SJSA1 (cell line): ENCODE results near the gene C20orf204. TPM values are rescaled to one million over a fixed set of nuclear protein-coding genes. Genes with fewer than 3 reads are reported as not detected.

Source experiments
- DNase-seq, 2 experiments: peaks; one replicate each; pipeline ENCODE4 v3.0.0-alpha.2; 2015 to 2020; ENCODE audit warnings: low spot score in 2 of 2, low read depth in 1 of 2
- H3K27ac ChIP-seq: fragments of 250-450 bp; sonication (Bioruptor Pico); 2 replicates; pipeline ENCODE4 v1.5.1; 2020; ENCODE audit warnings: mild to moderate bottlenecking, moderate library complexity
- H3K27me3 ChIP-seq: fragments of 250-450 bp; sonication (Bioruptor Pico); replicated peaks from 2 replicates; pipeline ENCODE4 v1.5.1; 2020; ENCODE audit warnings: mild to moderate bottlenecking, moderate library complexity
- H3K36me3 ChIP-seq: fragments of 250-450 bp; sonication (Bioruptor Pico); 2 replicates; pipeline ENCODE4 v1.5.1; 2020; ENCODE audit warnings: mild to moderate bottlenecking
- H3K4me1 ChIP-seq: fragments of 250-450 bp; sonication (Bioruptor Pico); replicated peaks from 2 replicates; pipeline ENCODE4 v1.6.1; 2021; ENCODE audit warnings: mild to moderate bottlenecking
- H3K4me3 ChIP-seq: fragments of 250-450 bp; sonication (Bioruptor Pico); 2 replicates; pipeline ENCODE4 v1.5.1; 2020; ENCODE audit warnings: mild to moderate bottlenecking
- H3K9me3 ChIP-seq: fragments of 250-450 bp; sonication (Bioruptor Pico); replicated peaks from 2 replicates; pipeline ENCODE4 v1.5.1; 2020; ENCODE audit warnings: mild to moderate bottlenecking
- total RNA-seq: library from RNA; depleted of rRNA; stranded (reverse); fragments of >200 nt; shearing (Covaris generic); gene quantifications from 2 replicates; pipeline ENCODE4 v1.2.3, GENCODE V29; 2014

The C20orf204 gene
- total RNA-seq, 1 experiment from 2014 or later, result 0.24 TPM

GRCh38 chr20:64069614-64070243 lies 33.7 kb downstream of the C20orf204 start:
- Histone ChIP-seq H3K36me3 (peaks cover 79% of the 10 kb centered on the region), H3K4me3 (no peak overlapping the region), H3K27me3 (no peaks in the 10 kb centered on the region), H3K27ac (peak overlapping the region; percentile 33; the same call in 1 of the 2 replicates), H3K9me3 (no peaks in the 10 kb centered on the region), H3K4me1 (peaks cover 65% of the 10 kb centered on the region)
- peak; percentile 79 to 88 for DNase-seq

GRCh38 chr20:64070244-64070993 lies 34.4 kb downstream of the C20orf204 start:
- H3K4me3 ChIP-seq, result no peak overlapping the region
- peak overlapping the region; percentile 33; the same call in 1 of the 2 replicates for H3K27ac ChIP-seq
- no peaks in the 10 kb centered on the region for H3K9me3 ChIP-seq
- peaks cover 63% of the 10 kb centered on the region for H3K4me1 ChIP-seq
- no peaks in the 10 kb centered on the region for H3K27me3 ChIP-seq
- no peak for DNase-seq
- peaks cover 79% of the 10 kb centered on the region for H3K36me3 ChIP-seq

GRCh38 chr20:64071341-64072332 lies 35.7 kb downstream of the C20orf204 start:
- DNase-seq, result no peak

GRCh38 chr20:64072498-64073063 lies 36.6 kb downstream of the C20orf204 start:
- no peak overlapping the region for H3K27ac ChIP-seq
- peaks cover 41% of the 10 kb centered on the region for H3K4me1 ChIP-seq
- DNase-seq, result no peak
- no peaks in the 10 kb centered on the region for H3K9me3 ChIP-seq
- no peaks in the 10 kb centered on the region for H3K27me3 ChIP-seq
- peaks cover 73% of the 10 kb centered on the region for H3K36me3 ChIP-seq
- no peak overlapping the region for H3K4me3 ChIP-seq

More at GRCh38 chr20:64071341-64072332, 35.7 kb downstream of the C20orf204 start:
- no peak overlapping the region for H3K4me3 ChIP-seq
- peaks cover 51% of the 10 kb centered on the region for H3K4me1 ChIP-seq
- no peak overlapping the region for H3K27ac ChIP-seq
- peaks cover 78% of the 10 kb centered on the region for H3K36me3 ChIP-seq
- no peaks in the 10 kb centered on the region for H3K27me3 ChIP-seq
- H3K9me3 ChIP-seq, result no peaks in the 10 kb centered on the region

GRCh38 chr20:64073476-64074183 lies 37.6 kb downstream of the C20orf204 start:
- Histone ChIP-seq H3K36me3 (peaks cover 65% of the 10 kb centered on the region), H3K4me1 (peaks cover 43% of the 10 kb centered on the region), H3K9me3 (no peaks in the 10 kb centered on the region), H3K27ac (no peak overlapping the region), H3K27me3 (no peaks in the 10 kb centered on the region), H3K4me3 (no peak overlapping the region)
- DNase-seq, result no peak

- H3K4me3 ChIP-seq, result no peak overlapping the region
- 0 out of 2 replicates have a peak overlapping the region, but pooled peaks have one; percentile 2 for H3K27ac ChIP-seq
- no peaks in the 10 kb centered on the region for H3K27me3 ChIP-seq
- H3K36me3 ChIP-seq, result peaks cover 59% of the 10 kb centered on the region
- H3K4me1 ChIP-seq, result peaks cover 43% of the 10 kb centered on the region
- DNase-seq, result no peak
- H3K9me3 ChIP-seq, result no peaks in the 10 kb centered on the region
These were observed 38.3 kb downstream of the C20orf204 start for GRCh38 chr20:64074184-64074789.

GRCh38 chr20:64074963-64075362 lies 39.0 kb downstream of the C20orf204 start:
- Histone ChIP-seq H3K36me3 (peaks cover 53% of the 10 kb centered on the region), H3K27me3 (no peaks in the 10 kb centered on the region)
- no peak for DNase-seq

GRCh38 chr20:64075556-64075955 lies 39.6 kb downstream of the C20orf204 start:
- no peaks in the 10 kb centered on the region for H3K27me3 ChIP-seq
- no peak for DNase-seq
- H3K36me3 ChIP-seq, result peaks cover 47% of the 10 kb centered on the region
- no peak overlapping the region for H3K27ac ChIP-seq
- peaks cover 39% of the 10 kb centered on the region for H3K4me1 ChIP-seq
- H3K9me3 ChIP-seq, result no peaks in the 10 kb centered on the region
- H3K4me3 ChIP-seq, result no peak overlapping the region

More at GRCh38 chr20:64074963-64075362, 39.0 kb downstream of the C20orf204 start:
- Histone ChIP-seq H3K4me1 (peaks cover 41% of the 10 kb centered on the region), H3K9me3 (no peaks in the 10 kb centered on the region), H3K4me3 (no peak overlapping the region), H3K27ac (no peak overlapping the region)

- H3K4me3 ChIP-seq, result no peak overlapping the region
- H3K4me1 ChIP-seq, result peaks cover 36% of the 10 kb centered on the region
- DNase-seq, result no peak
- peaks cover 39% of the 10 kb centered on the region for H3K36me3 ChIP-seq
- no peaks in the 10 kb centered on the region for H3K27me3 ChIP-seq
- H3K9me3 ChIP-seq, result no peaks in the 10 kb centered on the region
- no peak overlapping the region for H3K27ac ChIP-seq
These were observed 40.3 kb downstream of the C20orf204 start for GRCh38 chr20:64076061-64076997.

- no peak for DNase-seq
- H3K4me1 ChIP-seq, result peaks cover 36% of the 10 kb centered on the region
- H3K4me3 ChIP-seq, result no peak overlapping the region
- no peaks in the 10 kb centered on the region for H3K9me3 ChIP-seq
- H3K27ac ChIP-seq, result no peak overlapping the region
- H3K27me3 ChIP-seq, result no peaks in the 10 kb centered on the region
- peaks cover 32% of the 10 kb centered on the region for H3K36me3 ChIP-seq
These were observed 41.1 kb downstream of the C20orf204 start for GRCh38 chr20:64077094-64077493.

GRCh38 chr20:64077541-64077875 lies 41.5 kb downstream of the C20orf204 start:
- Histone ChIP-seq H3K9me3 (no peaks in the 10 kb centered on the region), H3K4me1 (peaks cover 36% of the 10 kb centered on the region), H3K27me3 (no peaks in the 10 kb centered on the region)

More at GRCh38 chr20:64077541-64077875, 41.5 kb downstream of the C20orf204 start:
- Histone ChIP-seq H3K4me3 (no peak overlapping the region), H3K36me3 (peaks cover 28% of the 10 kb centered on the region), H3K27ac (no peak overlapping the region)
- no peak for DNase-seq
